Fibroblast of pulmonary artery (primary cell): Measurements from ENCODE around the gene SPOCK1.
A peak's percentile ranks its signal among the peaks of the same experiment; 100 is the strongest.

Experiments used
- DNase-seq: peaks from one replicate; pipeline ENCODE4 v3.0.0-alpha.2; 2010; ENCODE audit warnings: low read depth
- H3K4me3 ChIP-seq: replicated peaks from 2 replicates; pipeline ENCODE4 v1.5.1; 2011; ENCODE audit warnings: low read depth, mild to moderate bottlenecking, control low read depth, low read length, moderate library complexity
- CTCF ChIP-seq: IDR thresholded peaks from 2 replicates; pipeline ENCODE4 v1.5.1; 2011; ENCODE audit warnings: mild to moderate bottlenecking, control low read depth, low read length, inconsistent platforms; ENCODE audit errors: missing control alignments

Gene SPOCK1

GRCh38 chr5:137312011-137312410 lies 187.1 kb downstream of the SPOCK1 start:
- no peak for DNase-seq
- no peak overlapping the region for H3K4me3 ChIP-seq
- no peak for TF ChIP-seq CTCF

- DNase-seq = peak; percentile 95
- TF ChIP-seq CTCF = no peak
- H3K4me3 ChIP-seq = no peak overlapping the region
Measured at GRCh38 chr5:137310051-137310730, 188.9 kb downstream of the SPOCK1 start.

GRCh38 chr5:137309290-137309689 lies 189.8 kb downstream of the SPOCK1 start:
- H3K4me3 ChIP-seq = no peak overlapping the region
- DNase-seq = no peak
- TF ChIP-seq CTCF = no peak

GRCh38 chr5:137308311-137308710 lies 190.8 kb downstream of the SPOCK1 start:
- no peak for DNase-seq
- TF ChIP-seq CTCF = no peak
- H3K4me3 ChIP-seq = no peak overlapping the region

- H3K4me3 ChIP-seq = no peak overlapping the region
- no peak for DNase-seq
- TF ChIP-seq CTCF = no peak
Measured at GRCh38 chr5:137306903-137307302, 192.2 kb downstream of the SPOCK1 start.

- H3K4me3 ChIP-seq = no peak overlapping the region
- DNase-seq = no peak
- TF ChIP-seq CTCF = no peak
Measured at GRCh38 chr5:137305971-137306602, 193.0 kb downstream of the SPOCK1 start.

- DNase-seq = no peak
- TF ChIP-seq CTCF = no peak
Measured at GRCh38 chr5:137304226-137304874, 194.8 kb downstream of the SPOCK1 start.

More at GRCh38 chr5:137304226-137304874, 194.8 kb downstream of the SPOCK1 start:
- no peak overlapping the region for H3K4me3 ChIP-seq
